GM23338 (cell line): Measurements from ENCODE around the gene FOXC2. TPM values are rescaled to one million over a fixed set of nuclear protein-coding genes. Genes with fewer than 3 reads are reported as not detected.

ENCODE experiments used
- ATAC-seq: fragments of 200-7000 bp; cut with Tn5 transposase; 3 replicates; pipeline ENCODE4 v1.9.1; 2020
- DNase-seq: peaks from one replicate; pipeline ENCODE4 v3.0.0-alpha.2; 2015; ENCODE audit warnings: low spot score
- H2AFZ ChIP-seq: fragments of 200-600 bp; sonication (generic); 2 replicates; pipeline ENCODE4 v1.8.0; 2016; ENCODE audit warnings: antibody characterized with exemption, mild to moderate bottlenecking, moderate library complexity
- H3F3A ChIP-seq: fragments of 200-600 bp; sonication (generic); replicated peaks from 2 replicates; pipeline ENCODE4 v1.8.0; 2017; ENCODE audit warnings: antibody characterized with exemption, mixed run types, low read depth
- H3K27ac ChIP-seq: fragments of 200-600 bp; sonication (generic); 2 replicates; pipeline ENCODE4 v1.6.1; 2016; ENCODE audit warnings: low read depth
- H3K27me3 ChIP-seq: fragments of 200-600 bp; sonication (generic); 2 replicates; pipeline ENCODE4 v1.8.0; 2016; ENCODE audit warnings: mild to moderate bottlenecking, mixed run types, moderate library complexity; ENCODE audit not compliant: insufficient read depth
- H3K36me3 ChIP-seq: fragments of 200-600 bp; sonication (generic); 2 replicates; pipeline ENCODE4 v1.8.0; 2016; ENCODE audit warnings: mild to moderate bottlenecking; ENCODE audit not compliant: insufficient read depth
- H3K4me1 ChIP-seq: fragments of 200-600 bp; sonication (generic); 2 replicates; pipeline ENCODE4 v1.8.0; 2016; ENCODE audit warnings: mild to moderate bottlenecking, moderate library complexity; ENCODE audit not compliant: insufficient read depth
- H3K4me2 ChIP-seq: fragments of 200-600 bp; sonication (generic); 2 replicates; pipeline ENCODE4 v1.7.1; 2017; ENCODE audit warnings: mixed run types
- H3K4me3 ChIP-seq: fragments of 200-600 bp; sonication (generic); 2 replicates; pipeline ENCODE4 v1.6.1; 2016; ENCODE audit warnings: mixed run types
- H3K79me2 ChIP-seq: fragments of 200-600 bp; sonication (generic); replicated peaks from 2 replicates; pipeline ENCODE4 v1.8.0; 2017; ENCODE audit warnings: mild to moderate bottlenecking; ENCODE audit not compliant: insufficient read depth
- H3K9me2 ChIP-seq: fragments of 200-600 bp; sonication (generic); 2 replicates; pipeline ENCODE4 v1.8.0; 2017; ENCODE audit not compliant: insufficient read depth
- H4K20me1 ChIP-seq: fragments of 200-600 bp; sonication (generic); replicated peaks from 2 replicates; pipeline ENCODE4 v1.8.0; 2017; ENCODE audit warnings: mild to moderate bottlenecking; ENCODE audit not compliant: insufficient read depth
- H3K27ac Mint-ChIP-seq: 2 replicates; pipeline ENCODE4 v1.8.0; 2020; ENCODE audit warnings: inconsistent platforms, mild to moderate bottlenecking, moderate library complexity, mixed read lengths
- H3K27me3 Mint-ChIP-seq: 3 replicates; pipeline ENCODE4 v1.8.0; 2022; ENCODE audit warnings: low read depth, mild to moderate bottlenecking, moderate library complexity, mixed read lengths, inconsistent platforms; ENCODE audit not compliant: insufficient read depth, poor library complexity
- H3K36me3 Mint-ChIP-seq: 3 replicates; pipeline ENCODE4 v1.8.0; 2021; ENCODE audit warnings: low read depth, mild to moderate bottlenecking, inconsistent platforms, moderate library complexity, mixed read lengths
- H3K4me1 Mint-ChIP-seq: 3 replicates; pipeline ENCODE4 v1.8.0; 2020; ENCODE audit warnings: mild to moderate bottlenecking, inconsistent platforms, mixed read lengths
- H3K4me3 Mint-ChIP-seq: 3 replicates; pipeline ENCODE4 v1.8.0; 2021; ENCODE audit warnings: moderate library complexity, mild to moderate bottlenecking, inconsistent platforms, mixed read lengths
- H3K9me3 Mint-ChIP-seq: 3 replicates; pipeline ENCODE4 v1.8.0; 2020; ENCODE audit warnings: moderate library complexity, mild to moderate bottlenecking, inconsistent platforms, mixed read lengths
- CREB1 ChIP-seq: fragments of 250-450 bp; sonication (Bioruptor Pico); IDR thresholded peaks from 2 replicates; pipeline ENCODE4 v1.5.0; 2020; ENCODE audit warnings: low read depth, mild to moderate bottlenecking, moderate library complexity
- EZH2 ChIP-seq: fragments of 200-600 bp; sonication (generic); IDR thresholded peaks from one replicate; pipeline ENCODE4 v1.8.0; 2017; ENCODE audit warnings: antibody characterized with exemption, mild to moderate bottlenecking, low read depth; ENCODE audit not compliant: unreplicated experiment
- EZH2phosphoT487 ChIP-seq: fragments of 200-600 bp; sonication (generic); IDR thresholded peaks from one replicate; pipeline ENCODE4 v1.8.1; 2018; ENCODE audit warnings: antibody characterized with exemption; ENCODE audit not compliant: unreplicated experiment
- JUNB ChIP-seq: IDR thresholded peaks from one replicate; pipeline ENCODE4 v1.6.1; 2016; ENCODE audit warnings: antibody characterized with exemption; ENCODE audit not compliant: unreplicated experiment
- NANOG ChIP-seq: IDR thresholded peaks from 2 replicates; pipeline ENCODE4 v1.6.1; 2016; ENCODE audit warnings: antibody characterized with exemption, borderline replicate concordance
- POLR2AphosphoS5 ChIP-seq: IDR thresholded peaks from 2 replicates; pipeline ENCODE4 v1.6.1; 2016; ENCODE audit warnings: antibody characterized with exemption, low read depth
- STAT1 ChIP-seq: IDR thresholded peaks from one replicate; pipeline ENCODE4 v1.6.1; 2016; ENCODE audit warnings: antibody characterized with exemption; ENCODE audit not compliant: unreplicated experiment
- ZNF114 ChIP-seq: fragments of 250-450 bp; sonication (Bioruptor Pico); IDR thresholded peaks from 2 replicates; pipeline ENCODE4 v1.5.0; 2020; ENCODE audit warnings: mild to moderate bottlenecking, moderate library complexity
- ZNF331 ChIP-seq: fragments of 250-450 bp; sonication (Bioruptor Pico); IDR thresholded peaks from 2 replicates; pipeline ENCODE4 v1.5.0; 2020; ENCODE audit warnings: low read depth, mild to moderate bottlenecking, moderate library complexity
- polyA plus RNA-seq: library from polyadenylated mRNA; unstranded; fragments of >200 nt; fragmentation: Nextera tagmentation; extraction: Ambion mirVana; gene quantifications from 2 replicates; pipeline ENCODE4 v1.2.1, GENCODE V29; 2016
- total RNA-seq: library from RNA; depleted of rRNA; stranded (reverse); fragments of >200 nt; shearing (Covaris generic); gene quantifications from 2 replicates; pipeline ENCODE4 v1.2.3, GENCODE V29; 2014
- TF ChIP-seq, protein P1 (sequence below): IDR thresholded peaks from 2 replicates; pipeline ENCODE4 v1.6.1; 2016; ENCODE audit warnings: antibody characterized with exemption
- TF ChIP-seq, protein P2 (sequence below), 2 experiments: fragments of 200-600 bp in 1 of 2; sonication (generic) in 1 of 2; conservative IDR thresholded peaks; 2 replicates each; pipeline versions ENCODE4 v1.5.1 to v1.6.1; 2016 to 2017; ENCODE audit warnings: antibody characterized with exemption in 2 of 2, low read depth in 2 of 2, mild to moderate bottlenecking in 2 of 2, moderate library complexity in 1 of 2
- TF ChIP-seq, protein P3 (sequence below): fragments of 250-450 bp; sonication (Bioruptor Pico); IDR thresholded peaks from 2 replicates; pipeline ENCODE4 v1.5.0; 2020; ENCODE audit warnings: mild to moderate bottlenecking, moderate library complexity
- TF ChIP-seq, protein P4 (sequence below): IDR thresholded peaks from one replicate; pipeline ENCODE4 v1.6.1; 2018; ENCODE audit warnings: antibody characterized with exemption; ENCODE audit not compliant: unreplicated experiment

The FOXC2 gene
- total and polyA plus RNA-seq, 2 experiments from 2014 or later = 0.16 TPM; not detected in 1

- Histone ChIP-seq H3K4me1 (no peaks in the 10 kb centered on the region), H3K27ac (no peak overlapping the region), H3K36me3 (no peaks in the 10 kb centered on the region; the same call in 1 of the 2 replicates), H3K79me2 (no peaks in the 10 kb centered on the region), H3F3A (no peaks in the 10 kb centered on the region), H3K4me3 (no peak overlapping the region), H3K27me3 (no peaks in the 10 kb centered on the region), H3K4me2 (no peak overlapping the region), H4K20me1 (no peaks in the 10 kb centered on the region), H2AFZ (no peak overlapping the region), H3K9me2 (no peaks in the 10 kb centered on the region)
- H3K4me1 Mint-ChIP-seq = no peaks in the 10 kb centered on the region
- H3K27ac Mint-ChIP-seq = no peak overlapping the region
- DNase-seq (no peak), ATAC-seq (no peak)
- TF ChIP-seq POLR2AphosphoS5 = no peak
- no peak for TF ChIP-seq STAT1
- TF ChIP-seq ZNF114 (CRISPR knock-in tag) = no peak
- TF ChIP-seq, protein P1, sequence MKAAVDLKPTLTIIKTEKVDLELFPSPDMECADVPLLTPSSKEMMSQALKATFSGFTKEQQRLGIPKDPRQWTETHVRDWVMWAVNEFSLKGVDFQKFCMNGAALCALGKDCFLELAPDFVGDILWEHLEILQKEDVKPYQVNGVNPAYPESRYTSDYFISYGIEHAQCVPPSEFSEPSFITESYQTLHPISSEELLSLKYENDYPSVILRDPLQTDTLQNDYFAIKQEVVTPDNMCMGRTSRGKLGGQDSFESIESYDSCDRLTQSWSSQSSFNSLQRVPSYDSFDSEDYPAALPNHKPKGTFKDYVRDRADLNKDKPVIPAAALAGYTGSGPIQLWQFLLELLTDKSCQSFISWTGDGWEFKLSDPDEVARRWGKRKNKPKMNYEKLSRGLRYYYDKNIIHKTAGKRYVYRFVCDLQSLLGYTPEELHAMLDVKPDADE = no peak
- TF ChIP-seq, protein P2, sequence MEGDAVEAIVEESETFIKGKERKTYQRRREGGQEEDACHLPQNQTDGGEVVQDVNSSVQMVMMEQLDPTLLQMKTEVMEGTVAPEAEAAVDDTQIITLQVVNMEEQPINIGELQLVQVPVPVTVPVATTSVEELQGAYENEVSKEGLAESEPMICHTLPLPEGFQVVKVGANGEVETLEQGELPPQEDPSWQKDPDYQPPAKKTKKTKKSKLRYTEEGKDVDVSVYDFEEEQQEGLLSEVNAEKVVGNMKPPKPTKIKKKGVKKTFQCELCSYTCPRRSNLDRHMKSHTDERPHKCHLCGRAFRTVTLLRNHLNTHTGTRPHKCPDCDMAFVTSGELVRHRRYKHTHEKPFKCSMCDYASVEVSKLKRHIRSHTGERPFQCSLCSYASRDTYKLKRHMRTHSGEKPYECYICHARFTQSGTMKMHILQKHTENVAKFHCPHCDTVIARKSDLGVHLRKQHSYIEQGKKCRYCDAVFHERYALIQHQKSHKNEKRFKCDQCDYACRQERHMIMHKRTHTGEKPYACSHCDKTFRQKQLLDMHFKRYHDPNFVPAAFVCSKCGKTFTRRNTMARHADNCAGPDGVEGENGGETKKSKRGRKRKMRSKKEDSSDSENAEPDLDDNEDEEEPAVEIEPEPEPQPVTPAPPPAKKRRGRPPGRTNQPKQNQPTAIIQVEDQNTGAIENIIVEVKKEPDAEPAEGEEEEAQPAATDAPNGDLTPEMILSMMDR (conservative IDR thresholded peaks at IDR 0.05; ENCODE audit: low read depth in 2 of 2) = no peak
- TF ChIP-seq, protein P3, sequence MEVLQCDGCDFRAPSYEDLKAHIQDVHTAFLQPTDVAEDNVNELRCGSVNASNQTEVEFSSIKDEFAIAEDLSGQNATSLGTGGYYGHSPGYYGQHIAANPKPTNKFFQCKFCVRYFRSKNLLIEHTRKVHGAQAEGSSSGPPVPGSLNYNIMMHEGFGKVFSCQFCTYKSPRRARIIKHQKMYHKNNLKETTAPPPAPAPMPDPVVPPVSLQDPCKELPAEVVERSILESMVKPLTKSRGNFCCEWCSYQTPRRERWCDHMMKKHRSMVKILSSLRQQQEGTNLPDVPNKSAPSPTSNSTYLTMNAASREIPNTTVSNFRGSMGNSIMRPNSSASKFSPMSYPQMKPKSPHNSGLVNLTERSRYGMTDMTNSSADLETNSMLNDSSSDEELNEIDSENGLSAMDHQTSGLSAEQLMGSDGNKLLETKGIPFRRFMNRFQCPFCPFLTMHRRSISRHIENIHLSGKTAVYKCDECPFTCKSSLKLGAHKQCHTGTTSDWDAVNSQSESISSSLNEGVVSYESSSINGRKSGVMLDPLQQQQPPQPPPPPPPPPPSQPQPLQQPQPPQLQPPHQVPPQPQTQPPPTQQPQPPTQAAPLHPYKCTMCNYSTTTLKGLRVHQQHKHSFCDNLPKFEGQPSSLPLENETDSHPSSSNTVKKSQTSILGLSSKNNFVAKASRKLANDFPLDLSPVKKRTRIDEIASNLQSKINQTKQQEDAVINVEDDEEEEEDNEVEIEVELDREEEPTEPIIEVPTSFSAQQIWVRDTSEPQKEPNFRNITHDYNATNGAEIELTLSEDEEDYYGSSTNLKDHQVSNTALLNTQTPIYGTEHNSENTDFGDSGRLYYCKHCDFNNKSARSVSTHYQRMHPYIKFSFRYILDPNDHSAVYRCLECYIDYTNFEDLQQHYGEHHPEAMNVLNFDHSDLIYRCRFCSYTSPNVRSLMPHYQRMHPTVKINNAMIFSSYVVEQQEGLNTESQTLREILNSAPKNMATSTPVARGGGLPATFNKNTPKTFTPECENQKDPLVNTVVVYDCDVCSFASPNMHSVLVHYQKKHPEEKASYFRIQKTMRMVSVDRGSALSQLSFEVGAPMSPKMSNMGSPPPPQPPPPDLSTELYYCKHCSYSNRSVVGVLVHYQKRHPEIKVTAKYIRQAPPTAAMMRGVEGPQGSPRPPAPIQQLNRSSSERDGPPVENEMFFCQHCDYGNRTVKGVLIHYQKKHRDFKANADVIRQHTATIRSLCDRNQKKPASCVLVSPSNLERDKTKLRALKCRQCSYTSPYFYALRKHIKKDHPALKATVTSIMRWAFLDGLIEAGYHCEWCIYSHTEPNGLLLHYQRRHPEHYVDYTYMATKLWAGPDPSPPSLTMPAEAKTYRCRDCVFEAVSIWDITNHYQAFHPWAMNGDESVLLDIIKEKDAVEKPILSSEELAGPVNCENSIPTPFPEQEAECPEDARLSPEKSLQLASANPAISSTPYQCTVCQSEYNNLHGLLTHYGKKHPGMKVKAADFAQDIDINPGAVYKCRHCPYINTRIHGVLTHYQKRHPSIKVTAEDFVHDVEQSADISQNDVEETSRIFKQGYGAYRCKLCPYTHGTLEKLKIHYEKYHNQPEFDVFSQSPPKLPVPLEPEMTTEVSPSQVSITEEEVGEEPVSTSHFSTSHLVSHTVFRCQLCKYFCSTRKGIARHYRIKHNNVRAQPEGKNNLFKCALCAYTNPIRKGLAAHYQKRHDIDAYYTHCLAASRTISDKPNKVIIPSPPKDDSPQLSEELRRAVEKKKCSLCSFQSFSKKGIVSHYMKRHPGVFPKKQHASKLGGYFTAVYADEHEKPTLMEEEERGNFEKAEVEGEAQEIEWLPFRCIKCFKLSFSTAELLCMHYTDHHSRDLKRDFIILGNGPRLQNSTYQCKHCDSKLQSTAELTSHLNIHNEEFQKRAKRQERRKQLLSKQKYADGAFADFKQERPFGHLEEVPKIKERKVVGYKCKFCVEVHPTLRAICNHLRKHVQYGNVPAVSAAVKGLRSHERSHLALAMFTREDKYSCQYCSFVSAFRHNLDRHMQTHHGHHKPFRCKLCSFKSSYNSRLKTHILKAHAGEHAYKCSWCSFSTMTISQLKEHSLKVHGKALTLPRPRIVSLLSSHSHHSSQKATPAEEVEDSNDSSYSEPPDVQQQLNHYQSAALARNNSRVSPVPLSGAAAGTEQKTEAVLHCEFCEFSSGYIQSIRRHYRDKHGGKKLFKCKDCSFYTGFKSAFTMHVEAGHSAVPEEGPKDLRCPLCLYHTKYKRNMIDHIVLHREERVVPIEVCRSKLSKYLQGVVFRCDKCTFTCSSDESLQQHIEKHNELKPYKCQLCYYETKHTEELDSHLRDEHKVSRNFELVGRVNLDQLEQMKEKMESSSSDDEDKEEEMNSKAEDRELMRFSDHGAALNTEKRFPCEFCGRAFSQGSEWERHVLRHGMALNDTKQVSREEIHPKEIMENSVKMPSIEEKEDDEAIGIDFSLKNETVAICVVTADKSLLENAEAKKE (CRISPR knock-in tag) = no peak
- TF ChIP-seq ZNF331 = no peak
- no peak for TF ChIP-seq EZH2phosphoT487
- TF ChIP-seq EZH2 = no peak
- TF ChIP-seq NANOG = no peak
- TF ChIP-seq, protein P4, sequence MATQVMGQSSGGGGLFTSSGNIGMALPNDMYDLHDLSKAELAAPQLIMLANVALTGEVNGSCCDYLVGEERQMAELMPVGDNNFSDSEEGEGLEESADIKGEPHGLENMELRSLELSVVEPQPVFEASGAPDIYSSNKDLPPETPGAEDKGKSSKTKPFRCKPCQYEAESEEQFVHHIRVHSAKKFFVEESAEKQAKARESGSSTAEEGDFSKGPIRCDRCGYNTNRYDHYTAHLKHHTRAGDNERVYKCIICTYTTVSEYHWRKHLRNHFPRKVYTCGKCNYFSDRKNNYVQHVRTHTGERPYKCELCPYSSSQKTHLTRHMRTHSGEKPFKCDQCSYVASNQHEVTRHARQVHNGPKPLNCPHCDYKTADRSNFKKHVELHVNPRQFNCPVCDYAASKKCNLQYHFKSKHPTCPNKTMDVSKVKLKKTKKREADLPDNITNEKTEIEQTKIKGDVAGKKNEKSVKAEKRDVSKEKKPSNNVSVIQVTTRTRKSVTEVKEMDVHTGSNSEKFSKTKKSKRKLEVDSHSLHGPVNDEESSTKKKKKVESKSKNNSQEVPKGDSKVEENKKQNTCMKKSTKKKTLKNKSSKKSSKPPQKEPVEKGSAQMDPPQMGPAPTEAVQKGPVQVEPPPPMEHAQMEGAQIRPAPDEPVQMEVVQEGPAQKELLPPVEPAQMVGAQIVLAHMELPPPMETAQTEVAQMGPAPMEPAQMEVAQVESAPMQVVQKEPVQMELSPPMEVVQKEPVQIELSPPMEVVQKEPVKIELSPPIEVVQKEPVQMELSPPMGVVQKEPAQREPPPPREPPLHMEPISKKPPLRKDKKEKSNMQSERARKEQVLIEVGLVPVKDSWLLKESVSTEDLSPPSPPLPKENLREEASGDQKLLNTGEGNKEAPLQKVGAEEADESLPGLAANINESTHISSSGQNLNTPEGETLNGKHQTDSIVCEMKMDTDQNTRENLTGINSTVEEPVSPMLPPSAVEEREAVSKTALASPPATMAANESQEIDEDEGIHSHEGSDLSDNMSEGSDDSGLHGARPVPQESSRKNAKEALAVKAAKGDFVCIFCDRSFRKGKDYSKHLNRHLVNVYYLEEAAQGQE = no peak
- TF ChIP-seq CREB1 (CRISPR knock-in tag) = no peak
- no peak for TF ChIP-seq JUNB
- no peak overlapping the region for H3K4me3 Mint-ChIP-seq
- no peaks in the 10 kb centered on the region for H3K9me3 Mint-ChIP-seq
- peaks cover 10% of the 10 kb centered on the region; the same call in 2 of the 3 replicates for H3K36me3 Mint-ChIP-seq
- H3K27me3 Mint-ChIP-seq = peaks cover 3% of the 10 kb centered on the region
These were observed 25.1 kb upstream of the FOXC2 start for GRCh38 chr16:86541560-86541959.
